Natural killer cell treated with Interleukin-12 subunit alpha and Interleukin-12 subunit beta and Interleukin-15 and Interleukin-18, amount 100 ng/mL, for 72 hours (primary cell): ENCODE data around the gene TTN. TPM values are rescaled to one million over a fixed set of nuclear protein-coding genes. Genes with fewer than 3 reads are reported as not detected.

ENCODE experiments used
- ATAC-seq, 2 donors: fragments of 150-1000 bp; cut with Tn5 transposase in 1 of 2; sonication (Bioruptor Pico), chemical (Tn5 transposase) in 1 of 2; 2 replicates each; pipeline ENCODE4 v1.10.0; 2021
- DNase-seq: peaks from one replicate; pipeline ENCODE4 v3.0.0; 2022; ENCODE audit warnings: low spot score
- H3K27ac Mint-ChIP-seq, 2 donors: 1 replicate in 1 of 2; 2 replicates in 1 of 2; pipeline ENCODE4 v1.8.0; 2022; ENCODE audit warnings: mixed read lengths in 2 of 2, mild to moderate bottlenecking in 1 of 2, moderate library complexity in 1 of 2
- H3K27me3 Mint-ChIP-seq, 2 donors: 1 replicate in 1 of 2; 2 replicates in 1 of 2; pipeline ENCODE4 v1.8.0; 2022; ENCODE audit warnings: mixed read lengths in 2 of 2
- H3K36me3 Mint-ChIP-seq: one replicate; pipeline ENCODE4 v1.8.0; 2022; ENCODE audit warnings: mixed read lengths
- H3K4me1 Mint-ChIP-seq, 2 donors: 1 replicate in 1 of 2; 2 replicates in 1 of 2; pipeline ENCODE4 v1.8.0; 2022; ENCODE audit warnings: low read depth in 2 of 2, mixed read lengths in 2 of 2, mild to moderate bottlenecking in 1 of 2
- H3K4me3 Mint-ChIP-seq: one replicate; pipeline ENCODE4 v1.8.0; 2022; ENCODE audit warnings: mixed read lengths
- H3K9me3 Mint-ChIP-seq: 2 replicates; pipeline ENCODE4 v1.8.0; 2022; ENCODE audit warnings: mixed read lengths
- total RNA-seq, 2 donors: library from RNA; stranded (reverse); gene quantifications; one replicate each; pipeline ENCODE4 v1.2.3, GENCODE V29; 2022

TTN gene
- total RNA-seq, 2 donors from 2014 or later, result 0.07 to 2.1 TPM

GRCh38 chr2:178496049-178496448 is 311.2 kb downstream of the TTN start:
- DNase-seq (no peak), ATAC-seq (no peak)
- Mint-ChIP-seq H3K27ac (no peak overlapping the region), H3K36me3 (peaks cover 21% of the 10 kb centered on the region), H3K4me1 (peaks cover 0 to 5% of the 10 kb centered on the region in 2 donors), H3K4me3 (no peak overlapping the region), H3K9me3 (no peaks in the 10 kb centered on the region), H3K27me3 (no peaks in the 10 kb centered on the region)

GRCh38 chr2:178491612-178492011 is 315.6 kb downstream of the TTN start:
- Mint-ChIP-seq H3K4me3 (no peak overlapping the region), H3K27me3 (no peaks in the 10 kb centered on the region), H3K27ac (no peak overlapping the region), H3K36me3 (peaks cover 33% of the 10 kb centered on the region), H3K4me1 (peaks cover 18 to 23% of the 10 kb centered on the region in 2 donors), H3K9me3 (no peaks in the 10 kb centered on the region)
- no peak for DNase-seq
- no peak for ATAC-seq

GRCh38 chr2:178485356-178485755 is 321.9 kb downstream of the TTN start:
- ATAC-seq, result no peak
- Mint-ChIP-seq H3K27ac (no peak overlapping the region), H3K36me3 (peaks cover 27% of the 10 kb centered on the region), H3K4me1 (peaks cover 42 to 63% of the 10 kb centered on the region in 2 donors), H3K9me3 (no peaks in the 10 kb centered on the region), H3K27me3 (no peaks in the 10 kb centered on the region), H3K4me3 (no peak overlapping the region)
- no peak for DNase-seq

GRCh38 chr2:178484245-178485041 is 322.8 kb downstream of the TTN start:
- DNase-seq (no peak), ATAC-seq (no peak)
- Mint-ChIP-seq H3K9me3 (no peaks in the 10 kb centered on the region), H3K27ac (no peak overlapping the region), H3K27me3 (no peaks in the 10 kb centered on the region), H3K36me3 (peaks cover 22% of the 10 kb centered on the region), H3K4me3 (no peak overlapping the region), H3K4me1 (peaks cover 39 to 60% of the 10 kb centered on the region in 2 donors)

GRCh38 chr2:178482437-178482836 is 324.8 kb downstream of the TTN start:
- H3K9me3 Mint-ChIP-seq, result no peaks in the 10 kb centered on the region
- ATAC-seq, result no peak
- H3K4me3 Mint-ChIP-seq, result peak overlapping the region; percentile 86
- H3K4me1 Mint-ChIP-seq, result peaks cover 45 to 63% of the 10 kb centered on the region in 2 donors
- DNase-seq, result no peak
- H3K27ac Mint-ChIP-seq, result no peak overlapping the region
- H3K36me3 Mint-ChIP-seq, result peaks cover 14% of the 10 kb centered on the region
- H3K27me3 Mint-ChIP-seq, result no peaks in the 10 kb centered on the region

DNA sequence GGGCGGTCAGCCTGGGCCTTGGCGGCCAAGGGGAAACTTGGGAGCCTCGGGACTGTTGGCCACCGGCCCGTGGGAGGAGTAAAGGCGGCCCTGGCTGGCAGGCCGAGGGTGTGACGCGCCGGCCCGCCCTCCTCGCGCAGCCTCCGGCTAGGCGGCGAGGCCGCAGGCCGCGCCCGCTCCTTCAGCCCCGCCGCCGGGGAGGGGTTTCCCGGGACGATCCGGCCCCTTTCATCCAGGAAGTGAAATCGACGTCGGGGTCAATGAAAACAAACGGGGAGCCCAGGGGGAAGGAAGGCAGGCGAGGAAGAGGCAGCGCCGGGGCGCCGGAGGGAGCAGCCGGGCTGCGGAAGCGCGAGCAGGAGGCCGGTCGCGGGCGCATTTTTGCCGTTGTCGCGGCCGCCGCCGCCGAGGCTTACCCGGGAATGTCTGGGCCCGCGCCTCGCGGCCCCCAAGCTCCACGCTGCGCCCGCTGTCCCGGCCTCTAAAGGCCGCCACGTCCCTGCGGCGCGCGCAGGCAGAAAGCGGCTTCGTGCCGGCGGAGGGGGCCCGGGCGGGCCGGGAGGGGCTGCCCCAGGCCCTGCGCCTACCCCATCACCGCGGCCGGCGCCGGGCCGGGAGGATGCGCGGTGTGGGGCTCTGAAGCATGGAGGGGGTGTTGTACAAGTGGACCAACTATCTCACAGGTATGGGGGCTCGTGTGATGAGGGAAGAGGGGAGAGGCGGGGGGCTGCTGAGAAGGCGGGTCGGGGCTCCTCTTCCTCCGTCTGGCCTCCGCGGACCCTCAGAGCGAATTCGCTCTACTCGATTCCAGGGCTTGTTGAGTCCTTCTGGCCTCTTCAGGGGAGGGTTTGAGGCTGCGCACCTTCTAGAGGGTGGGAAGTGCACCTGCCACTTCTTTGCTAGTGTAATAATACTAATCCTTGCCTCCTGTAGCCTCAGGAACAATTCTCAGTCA is 326.7 kb downstream of the TTN start, which contains the start of gene PLEKHA3:
Gene PLEKHA3, plus strand, starts transcription at position 231 of the 955 bp plus-strand sequence. Its CDS starts 413 bp downstream, at position 644.
- H3K4me1 Mint-ChIP-seq, result peaks cover 35 to 49% of the 10 kb centered on the region in 2 donors
- H3K27ac Mint-ChIP-seq, result peak within 1 kb of the TSS; percentile 84 to 97
- H3K9me3 Mint-ChIP-seq, result no peaks in the 10 kb centered on the region
- ATAC-seq (peak; percentile 88 to 93), DNase-seq (peak; percentile 93)
- H3K27me3 Mint-ChIP-seq, result no peaks in the 10 kb centered on the region
- H3K36me3 Mint-ChIP-seq, result peaks cover 3% of the 10 kb centered on the region
- peak within 1 kb of the TSS; percentile 86 for H3K4me3 Mint-ChIP-seq

DNA sequence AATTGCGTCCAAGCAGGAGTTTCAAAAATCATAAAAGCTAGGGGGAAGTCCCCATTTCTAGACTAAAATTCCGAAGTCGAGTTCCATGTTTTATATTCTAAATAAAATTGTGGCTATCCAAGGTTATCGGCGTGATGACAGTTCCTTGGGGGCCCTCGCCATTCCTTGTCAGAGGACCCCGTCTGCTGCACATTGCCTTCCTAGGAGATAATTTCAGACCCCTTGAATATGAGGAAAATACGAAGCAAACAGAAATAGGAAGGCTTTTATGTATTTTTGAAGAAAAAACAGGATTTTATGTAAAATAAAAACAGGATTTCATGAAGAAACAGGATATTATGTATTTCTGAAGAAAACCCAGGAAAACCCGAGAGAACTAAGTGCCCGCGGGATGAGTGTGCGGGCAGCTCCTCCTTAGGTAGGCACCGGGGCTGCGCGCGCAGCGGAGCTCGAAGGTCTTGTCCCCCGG is 327.4 kb downstream of the TTN start:
- ATAC-seq (no peak), DNase-seq (no peak)
- peak overlapping the region; percentile 86 for H3K4me3 Mint-ChIP-seq
- H3K9me3 Mint-ChIP-seq, result no peaks in the 10 kb centered on the region
- no peaks in the 10 kb centered on the region for H3K27me3 Mint-ChIP-seq
- peaks cover 33 to 42% of the 10 kb centered on the region in 2 donors for H3K4me1 Mint-ChIP-seq
- peak overlapping the region; percentile 84 to 97 for H3K27ac Mint-ChIP-seq
- H3K36me3 Mint-ChIP-seq, result no peaks in the 10 kb centered on the region

DNA sequence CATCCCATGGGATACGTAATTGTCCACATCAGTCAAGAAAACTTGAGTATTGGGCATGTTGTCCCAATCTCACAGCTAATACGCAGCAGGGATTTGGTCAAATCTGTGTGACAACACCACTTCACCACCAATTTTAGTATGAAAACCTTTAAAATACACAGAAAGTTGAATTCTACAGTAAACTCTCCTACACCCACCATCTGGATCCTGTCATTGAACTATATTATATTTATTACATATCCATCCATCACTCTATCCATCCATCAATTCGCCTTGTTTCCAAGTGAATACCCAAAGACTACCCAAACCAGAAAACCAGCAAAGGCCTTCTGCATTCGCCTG is 328.0 kb downstream of the TTN start:
- Mint-ChIP-seq H3K36me3 (no peaks in the 10 kb centered on the region), H3K4me3 (peak overlapping the region; percentile 86), H3K9me3 (no peaks in the 10 kb centered on the region), H3K27me3 (no peaks in the 10 kb centered on the region), H3K27ac (peak overlapping the region; percentile 84 to 97), H3K4me1 (peaks cover 29 to 37% of the 10 kb centered on the region in 2 donors)
- DNase-seq, result no peak
- no peak for ATAC-seq

- peaks cover 29 to 36% of the 10 kb centered on the region in 2 donors for H3K4me1 Mint-ChIP-seq
- peak; percentile 88 to 89 for ATAC-seq
- no peaks in the 10 kb centered on the region for H3K36me3 Mint-ChIP-seq
- DNase-seq, result peak; percentile 84
- no peaks in the 10 kb centered on the region for H3K27me3 Mint-ChIP-seq
- no peaks in the 10 kb centered on the region for H3K9me3 Mint-ChIP-seq
- H3K4me3 Mint-ChIP-seq, result peak within 1 kb of the TSS; percentile 86
- peak within 1 kb of the TSS; percentile 84 to 97 for H3K27ac Mint-ChIP-seq
These were observed 328.6 kb downstream of the TTN start, which contains the start of gene FKBP7 for GRCh38 chr2:178478439-178479274. TSS of gene FKBP7 (minus strand) at chr2:178478600. CDS start at chr2:178478499, 101 bp downstream.

GRCh38 chr2:178478130-178478438 is 329.1 kb downstream of the TTN start:
- H3K27me3 Mint-ChIP-seq, result no peaks in the 10 kb centered on the region
- no peaks in the 10 kb centered on the region for H3K9me3 Mint-ChIP-seq
- H3K27ac Mint-ChIP-seq, result peak overlapping the region; percentile 84 to 97
- DNase-seq (no peak), ATAC-seq (no peak)
- peaks cover 29 to 36% of the 10 kb centered on the region in 2 donors for H3K4me1 Mint-ChIP-seq
- H3K36me3 Mint-ChIP-seq, result no peaks in the 10 kb centered on the region
- peak overlapping the region; percentile 86 for H3K4me3 Mint-ChIP-seq

GRCh38 chr2:178477443-178478129 is 329.6 kb downstream of the TTN start:
- Mint-ChIP-seq H3K27ac (peak overlapping the region in 1 of 2 donors; percentile 97), H3K36me3 (no peaks in the 10 kb centered on the region), H3K9me3 (no peaks in the 10 kb centered on the region), H3K4me3 (peak overlapping the region; percentile 86), H3K27me3 (no peaks in the 10 kb centered on the region), H3K4me1 (peaks cover 27 to 33% of the 10 kb centered on the region in 2 donors)
- ATAC-seq, result no peak
- DNase-seq, result no peak

- no peak for DNase-seq
- peaks cover 17 to 22% of the 10 kb centered on the region in 2 donors for H3K4me1 Mint-ChIP-seq
- no peaks in the 10 kb centered on the region for H3K27me3 Mint-ChIP-seq
- no peak for ATAC-seq
- H3K9me3 Mint-ChIP-seq, result no peaks in the 10 kb centered on the region
- no peak overlapping the region for H3K4me3 Mint-ChIP-seq
- no peak overlapping the region for H3K27ac Mint-ChIP-seq
- no peaks in the 10 kb centered on the region for H3K36me3 Mint-ChIP-seq
These were observed 330.7 kb downstream of the TTN start for GRCh38 chr2:178476477-178476876.
